ENCODE data around the gene TMEM204. TPM values are rescaled to one million over a fixed set of nuclear protein-coding genes. Genes with fewer than 3 reads are reported as not detected.

Gene TMEM204
- total and polyA plus RNA-seq, 3 donors from 2014 or later = 13.7 to 21.4 (median 19.4) TPM

GRCh38 chr16:1497014-1497598, 36.4 kb upstream of the TMEM204 start:
- intact Hi-C loops (cut with DNase I; ENCODE audit: low total_unique reads) = no loop called here

GRCh38 chr16:1498899-1499676, 34.4 kb upstream of the TMEM204 start:
- Histone ChIP-seq H3K4me3 (no peak overlapping the region), H3K9me3 (no peaks in the 10 kb centered on the region), H3K36me3 (ENCODE audit: low read depth, missing control alignments) (no peaks in the 10 kb centered on the region), H3K27ac (no peak overlapping the region), H3K4me1 (peaks cover 9% of the 10 kb centered on the region), H3K27me3 (no peaks in the 10 kb centered on the region)
- DNase-seq = no peak
- intact Hi-C loops (cut with DNase I; ENCODE audit: low total_unique reads) = no loop called here
- TF ChIP-seq POLR2A (IDR thresholded peaks at IDR 0.05) (no peak), CTCF (IDR thresholded peaks at IDR 0.05) (no peak)
- WGBS, 2 donors = 93 to 95% methylated on average over 20 to 35 of the region's 35 CpGs

More at GRCh38 chr16:1497014-1497598, 36.4 kb upstream of the TMEM204 start:
- Histone ChIP-seq H3K36me3 (ENCODE audit: low read depth, missing control alignments) (no peaks in the 10 kb centered on the region), H3K27ac (no peak overlapping the region), H3K9me3 (no peaks in the 10 kb centered on the region), H3K4me1 (peaks cover 15% of the 10 kb centered on the region), H3K4me3 (no peak overlapping the region), H3K27me3 (no peaks in the 10 kb centered on the region)
- WGBS, 2 donors = 86 to 87% methylated on average over 11 to 17 of the region's 21 CpGs
- TF ChIP-seq POLR2A (IDR thresholded peaks at IDR 0.05) (no peak), CTCF (IDR thresholded peaks at IDR 0.05) (no peak)
- no peak for DNase-seq

GRCh38 chr16:1499756-1500464, 33.6 kb upstream of the TMEM204 start:
- no peaks in the 10 kb centered on the region for H3K9me3 ChIP-seq
- intact Hi-C loops (cut with DNase I; ENCODE audit: low total_unique reads) = no loop called here
- H3K27ac ChIP-seq = no peak overlapping the region
- peaks cover 3% of the 10 kb centered on the region for H3K4me1 ChIP-seq
- TF ChIP-seq CTCF (IDR thresholded peaks at IDR 0.05) = no peak
- no peak for TF ChIP-seq POLR2A (IDR thresholded peaks at IDR 0.05)
- 93 to 95% methylated on average over 18 to 36 of the region's 36 CpGs for WGBS, 2 donors
- DNase-seq = no peak
- H3K4me3 ChIP-seq = no peak overlapping the region
- no peaks in the 10 kb centered on the region for H3K36me3 ChIP-seq (ENCODE audit: low read depth, missing control alignments)
- no peaks in the 10 kb centered on the region for H3K27me3 ChIP-seq

- H3K27me3 ChIP-seq = no peaks in the 10 kb centered on the region
- no peaks in the 10 kb centered on the region for H3K36me3 ChIP-seq (ENCODE audit: low read depth, missing control alignments)
Measured at GRCh38 chr16:1500465-1501150, 32.9 kb upstream of the TMEM204 start.

More at GRCh38 chr16:1500465-1501150, 32.9 kb upstream of the TMEM204 start:
- Histone ChIP-seq H3K9me3 (no peaks in the 10 kb centered on the region), H3K4me3 (no peak overlapping the region), H3K27ac (no peak overlapping the region), H3K4me1 (no peaks in the 10 kb centered on the region)
- 91 to 94% methylated on average over 35 to 40 of the region's 44 CpGs for WGBS, 2 donors
- intact Hi-C loops (cut with DNase I; ENCODE audit: low total_unique reads) = no loop called here
- DNase-seq = no peak
- no peak for TF ChIP-seq CTCF (IDR thresholded peaks at IDR 0.05)
- TF ChIP-seq POLR2A (IDR thresholded peaks at IDR 0.05) = no peak
